Hepatocyte (in vitro differentiated cells): ENCODE data around the gene PLAAT5.

Experiments
- EZH2 ChIP-seq: fragments of 200-600 bp; sonication (generic); IDR thresholded peaks from 2 replicates; pipeline ENCODE4 v1.6.1; 2016; ENCODE audit warnings: antibody characterized with exemption, mild to moderate bottlenecking, borderline replicate concordance
- EZH2phosphoT487 ChIP-seq: fragments of 200-600 bp; sonication (generic); IDR thresholded peaks from one replicate; pipeline ENCODE4 v1.6.1; 2018; ENCODE audit warnings: antibody characterized with exemption, mild to moderate bottlenecking, low read depth, moderate library complexity; ENCODE audit not compliant: unreplicated experiment, severe bottlenecking
- TF ChIP-seq, protein P1 (sequence below): fragments of 200-600 bp; sonication (generic); IDR thresholded peaks from 2 replicates; pipeline ENCODE4 v1.5.1; 2016; ENCODE audit warnings: antibody characterized with exemption, mild to moderate bottlenecking; ENCODE audit not compliant: poor library complexity

DNA sequence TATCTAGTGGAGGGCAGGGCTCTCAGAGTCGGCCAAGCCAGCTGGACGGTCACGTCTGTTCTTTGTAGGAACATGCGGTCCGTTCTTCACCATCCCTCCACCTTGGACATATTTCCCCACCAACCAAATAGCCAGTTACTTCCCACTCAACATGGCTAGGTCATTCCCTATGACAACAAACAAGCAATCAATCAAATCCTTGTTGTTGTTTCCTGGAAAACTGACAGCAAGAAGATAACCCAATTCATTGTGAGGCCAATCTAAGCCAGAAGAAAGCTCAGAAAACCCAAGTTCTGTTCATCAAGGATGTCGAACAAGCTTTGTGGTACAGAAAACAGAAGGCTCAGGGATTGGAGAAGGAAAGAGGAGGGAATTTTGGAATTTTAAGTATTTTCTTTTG, 10.9 kb downstream of the PLAAT5 start:
- TF ChIP-seq, protein P1, sequence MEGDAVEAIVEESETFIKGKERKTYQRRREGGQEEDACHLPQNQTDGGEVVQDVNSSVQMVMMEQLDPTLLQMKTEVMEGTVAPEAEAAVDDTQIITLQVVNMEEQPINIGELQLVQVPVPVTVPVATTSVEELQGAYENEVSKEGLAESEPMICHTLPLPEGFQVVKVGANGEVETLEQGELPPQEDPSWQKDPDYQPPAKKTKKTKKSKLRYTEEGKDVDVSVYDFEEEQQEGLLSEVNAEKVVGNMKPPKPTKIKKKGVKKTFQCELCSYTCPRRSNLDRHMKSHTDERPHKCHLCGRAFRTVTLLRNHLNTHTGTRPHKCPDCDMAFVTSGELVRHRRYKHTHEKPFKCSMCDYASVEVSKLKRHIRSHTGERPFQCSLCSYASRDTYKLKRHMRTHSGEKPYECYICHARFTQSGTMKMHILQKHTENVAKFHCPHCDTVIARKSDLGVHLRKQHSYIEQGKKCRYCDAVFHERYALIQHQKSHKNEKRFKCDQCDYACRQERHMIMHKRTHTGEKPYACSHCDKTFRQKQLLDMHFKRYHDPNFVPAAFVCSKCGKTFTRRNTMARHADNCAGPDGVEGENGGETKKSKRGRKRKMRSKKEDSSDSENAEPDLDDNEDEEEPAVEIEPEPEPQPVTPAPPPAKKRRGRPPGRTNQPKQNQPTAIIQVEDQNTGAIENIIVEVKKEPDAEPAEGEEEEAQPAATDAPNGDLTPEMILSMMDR: no peak
- TF ChIP-seq EZH2phosphoT487 (no peak), EZH2 (no peak)
